IPS-20b (cell line): ENCODE results near the gene ESPN.
"Not testable (repeated sequence)": the region's sequence is repeated elsewhere in the genome, so short reads cannot be mapped to it uniquely, and the experiment has no call there.

ENCODE experiments used
- H3K27ac ChIP-seq: one replicate; pipeline ENCODE4 v1.5.1; 2013; ENCODE audit warnings: low read length
- H3K27me3 ChIP-seq: 2 replicates; pipeline ENCODE4 v1.6.1; 2013; ENCODE audit warnings: mild to moderate bottlenecking, low read length, inconsistent platforms; ENCODE audit not compliant: insufficient read depth
- H3K36me3 ChIP-seq: 2 replicates; pipeline ENCODE4 v1.6.1; 2013; ENCODE audit warnings: low read depth, mild to moderate bottlenecking, inconsistent platforms, low read length, moderate library complexity; ENCODE audit not compliant: insufficient read depth
- H3K4me1 ChIP-seq: 2 replicates; pipeline ENCODE4 v1.6.1; 2013; ENCODE audit warnings: mild to moderate bottlenecking, control low read depth, inconsistent platforms, low read length, moderate library complexity; ENCODE audit not compliant: insufficient read depth
- H3K4me3 ChIP-seq: 2 replicates; pipeline ENCODE4 v1.5.1; 2013; ENCODE audit warnings: mild to moderate bottlenecking, low read length, inconsistent platforms
- H3K9ac ChIP-seq: 2 replicates; pipeline ENCODE4 v1.6.1; 2013; ENCODE audit warnings: low read depth, mild to moderate bottlenecking, inconsistent platforms, low read length, moderate library complexity
- H3K9me3 ChIP-seq: 2 replicates; pipeline ENCODE4 v1.6.1; 2013; ENCODE audit warnings: mild to moderate bottlenecking, low read depth, low read length, inconsistent platforms; ENCODE audit not compliant: insufficient read depth

Gene ESPN

DNA sequence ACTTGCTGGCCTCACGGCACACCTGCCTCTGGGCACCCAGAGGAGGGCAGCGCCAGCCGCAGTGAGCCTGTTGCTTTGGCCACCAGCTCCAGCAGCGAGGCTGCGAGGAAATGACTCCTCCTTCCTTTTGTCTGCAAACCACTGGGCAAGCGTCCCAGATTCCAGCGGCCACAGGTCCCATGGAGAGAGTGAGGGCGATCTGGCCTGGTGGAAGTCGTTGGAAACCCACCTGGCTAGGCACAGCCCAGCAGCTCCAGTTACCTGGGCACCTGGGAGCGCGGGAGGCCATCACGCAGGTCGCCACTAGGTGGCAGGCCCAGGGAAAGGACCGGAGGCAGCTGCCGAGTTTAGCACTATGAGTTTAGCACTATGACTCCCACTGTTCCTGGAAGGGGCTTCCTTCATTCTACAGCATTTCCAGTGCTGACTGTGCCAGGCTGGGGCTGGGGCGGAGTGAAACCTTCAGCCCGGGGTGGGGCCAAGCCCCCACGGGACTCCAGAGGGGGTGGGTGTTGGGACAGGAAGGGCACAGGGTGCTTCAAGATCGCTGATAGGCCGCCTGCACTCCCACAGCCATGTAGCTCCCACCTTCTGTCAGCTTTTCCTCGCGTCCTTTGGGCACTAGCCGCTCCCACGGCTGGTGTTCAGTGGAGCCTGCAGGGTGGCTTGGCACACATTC lies 1.1 kb upstream of the ESPN start:
- no peaks in the 10 kb centered on the region for H3K9me3 ChIP-seq
- no peak overlapping the region for H3K27ac ChIP-seq
- no peak overlapping the region for H3K9ac ChIP-seq
- H3K27me3 ChIP-seq = peaks cover 96% of the 10 kb centered on the region
- no peaks in the 10 kb centered on the region for H3K36me3 ChIP-seq
- peak overlapping the region; percentile 24; the same call in 1 of the 2 replicates for H3K4me3 ChIP-seq
- H3K4me1 ChIP-seq = no peaks in the 10 kb centered on the region

DNA sequence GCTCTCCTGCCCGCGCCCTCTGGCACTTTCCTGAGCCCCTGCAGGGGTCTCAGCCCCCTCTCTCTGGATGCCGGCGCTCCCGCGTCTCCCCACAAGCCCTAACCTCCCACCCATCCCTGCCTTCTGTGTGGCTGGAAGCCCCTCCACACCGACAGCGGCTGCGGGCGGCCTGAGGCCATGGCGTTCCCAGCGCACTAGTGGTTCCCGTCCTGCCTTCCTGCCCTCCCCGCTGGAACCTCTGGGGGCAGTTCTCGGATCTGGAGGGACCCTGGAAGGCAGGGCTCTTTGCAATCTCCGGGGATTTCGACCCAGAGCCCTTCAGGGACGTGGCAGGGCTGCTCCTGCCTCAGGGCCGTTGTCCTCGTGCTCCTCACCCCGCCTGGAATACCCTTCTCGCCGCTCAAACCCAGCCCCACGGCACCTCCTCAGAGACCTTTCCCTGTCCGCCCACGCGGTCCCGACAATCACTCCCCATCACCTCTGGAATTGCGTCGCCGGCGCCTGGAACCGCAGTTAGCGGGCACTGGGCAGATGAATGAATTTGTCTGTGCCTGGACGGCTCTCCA lies 493 bp upstream of the ESPN start:
- no peaks in the 10 kb centered on the region for H3K4me1 ChIP-seq
- peaks cover 90% of the 10 kb centered on the region for H3K27me3 ChIP-seq
- H3K4me3 ChIP-seq = peak overlapping the region; percentile 24; the same call in 1 of the 2 replicates
- H3K27ac ChIP-seq = no peak overlapping the region
- no peaks in the 10 kb centered on the region for H3K36me3 ChIP-seq
- H3K9me3 ChIP-seq = no peaks in the 10 kb centered on the region
- H3K9ac ChIP-seq = no peak overlapping the region

DNA sequence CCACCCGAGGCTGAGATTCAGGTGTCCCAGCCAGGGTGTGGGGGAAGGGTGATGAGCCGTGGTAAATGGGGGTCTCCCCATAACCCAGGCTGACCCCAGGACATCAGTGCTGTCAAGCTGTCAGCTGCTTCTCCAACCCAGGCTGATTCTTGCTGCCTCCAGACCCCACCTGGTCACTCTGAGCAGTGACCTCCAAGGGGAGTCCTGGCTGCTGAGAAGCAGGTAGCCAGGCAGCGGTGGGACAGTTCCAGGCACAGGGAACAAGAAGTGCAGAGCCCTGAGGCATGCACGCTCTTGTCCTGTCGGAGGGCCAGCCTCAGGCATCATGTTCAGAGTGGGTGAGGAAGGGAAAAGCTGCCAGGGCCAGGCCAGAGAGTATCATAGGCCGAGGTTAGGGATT lies 1.1 kb downstream of the ESPN start:
- Histone ChIP-seq H3K4me1 (peaks cover 4% of the 10 kb centered on the region; the same call in 1 of the 2 replicates), H3K27me3 (peaks cover 83% of the 10 kb centered on the region), H3K9ac (no peak overlapping the region), H3K27ac (no peak overlapping the region), H3K36me3 (no peaks in the 10 kb centered on the region), H3K9me3 (no peaks in the 10 kb centered on the region), H3K4me3 (no peak overlapping the region)

DNA sequence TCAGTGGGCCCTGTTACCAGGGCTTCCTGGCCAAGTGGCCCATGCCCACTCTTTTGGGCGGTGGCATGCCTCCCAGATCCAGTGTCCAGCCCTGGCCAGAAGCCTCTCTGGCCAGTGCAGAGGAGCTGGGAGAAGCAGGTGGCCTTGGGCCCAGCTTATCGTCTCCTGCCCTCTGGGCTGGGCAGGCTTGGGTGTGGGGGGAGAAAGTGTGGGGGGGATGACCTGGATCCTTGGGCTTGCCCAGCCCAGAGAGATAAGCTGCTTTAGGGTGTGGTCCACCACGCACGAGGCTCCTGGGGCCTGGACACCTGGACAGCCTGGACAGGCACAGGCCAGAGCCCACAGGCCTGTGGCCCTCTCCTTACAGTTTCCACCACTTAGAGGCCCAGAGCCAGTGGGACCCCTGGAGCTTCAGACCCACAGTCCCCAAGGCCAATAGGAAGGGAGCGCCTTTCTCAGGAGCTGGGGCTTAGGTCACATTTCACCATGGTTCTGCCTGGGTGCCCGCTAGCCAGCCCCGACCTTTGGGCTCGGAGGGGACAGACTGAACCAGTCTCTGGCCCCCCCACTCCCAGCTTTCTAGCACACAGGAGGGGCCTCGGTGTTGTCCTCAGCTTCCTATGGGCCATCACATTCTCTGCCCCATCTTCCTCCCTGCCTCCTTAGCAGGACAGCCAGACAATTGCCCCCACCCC lies 1.8 kb downstream of the ESPN start:
- H3K27ac ChIP-seq = no peak overlapping the region
- H3K9ac ChIP-seq = no peak overlapping the region
- no peaks in the 10 kb centered on the region for H3K9me3 ChIP-seq
- no peak overlapping the region for H3K4me3 ChIP-seq
- H3K4me1 ChIP-seq = peaks cover 4% of the 10 kb centered on the region; the same call in 1 of the 2 replicates
- peaks cover 81% of the 10 kb centered on the region for H3K27me3 ChIP-seq
- H3K36me3 ChIP-seq = no peaks in the 10 kb centered on the region

DNA sequence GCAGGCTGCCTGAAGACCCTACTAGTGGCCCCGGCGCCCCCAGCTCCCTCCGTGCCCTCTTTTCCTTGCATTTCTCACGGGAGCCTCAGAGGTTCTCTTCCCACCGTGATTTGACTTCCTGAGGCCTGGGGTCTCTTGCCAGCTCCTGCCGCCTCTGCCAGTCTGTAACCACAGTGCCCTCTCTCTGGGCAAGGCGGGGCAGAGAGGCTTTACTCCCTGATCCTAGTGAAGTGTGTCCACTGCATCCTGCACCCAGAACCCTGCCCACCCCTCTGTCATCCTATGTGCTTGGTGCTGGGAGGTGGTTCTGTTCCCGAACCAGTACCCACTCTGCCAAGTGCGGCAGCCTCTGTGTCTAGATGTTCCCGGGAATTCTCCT lies 2.4 kb downstream of the ESPN start:
- no peak overlapping the region for H3K4me3 ChIP-seq
- H3K4me1 ChIP-seq = peaks cover 4% of the 10 kb centered on the region; the same call in 1 of the 2 replicates
- no peaks in the 10 kb centered on the region for H3K9me3 ChIP-seq
- peaks cover 75% of the 10 kb centered on the region for H3K27me3 ChIP-seq
- H3K27ac ChIP-seq = no peak overlapping the region
- no peaks in the 10 kb centered on the region for H3K36me3 ChIP-seq
- no peak overlapping the region for H3K9ac ChIP-seq

DNA sequence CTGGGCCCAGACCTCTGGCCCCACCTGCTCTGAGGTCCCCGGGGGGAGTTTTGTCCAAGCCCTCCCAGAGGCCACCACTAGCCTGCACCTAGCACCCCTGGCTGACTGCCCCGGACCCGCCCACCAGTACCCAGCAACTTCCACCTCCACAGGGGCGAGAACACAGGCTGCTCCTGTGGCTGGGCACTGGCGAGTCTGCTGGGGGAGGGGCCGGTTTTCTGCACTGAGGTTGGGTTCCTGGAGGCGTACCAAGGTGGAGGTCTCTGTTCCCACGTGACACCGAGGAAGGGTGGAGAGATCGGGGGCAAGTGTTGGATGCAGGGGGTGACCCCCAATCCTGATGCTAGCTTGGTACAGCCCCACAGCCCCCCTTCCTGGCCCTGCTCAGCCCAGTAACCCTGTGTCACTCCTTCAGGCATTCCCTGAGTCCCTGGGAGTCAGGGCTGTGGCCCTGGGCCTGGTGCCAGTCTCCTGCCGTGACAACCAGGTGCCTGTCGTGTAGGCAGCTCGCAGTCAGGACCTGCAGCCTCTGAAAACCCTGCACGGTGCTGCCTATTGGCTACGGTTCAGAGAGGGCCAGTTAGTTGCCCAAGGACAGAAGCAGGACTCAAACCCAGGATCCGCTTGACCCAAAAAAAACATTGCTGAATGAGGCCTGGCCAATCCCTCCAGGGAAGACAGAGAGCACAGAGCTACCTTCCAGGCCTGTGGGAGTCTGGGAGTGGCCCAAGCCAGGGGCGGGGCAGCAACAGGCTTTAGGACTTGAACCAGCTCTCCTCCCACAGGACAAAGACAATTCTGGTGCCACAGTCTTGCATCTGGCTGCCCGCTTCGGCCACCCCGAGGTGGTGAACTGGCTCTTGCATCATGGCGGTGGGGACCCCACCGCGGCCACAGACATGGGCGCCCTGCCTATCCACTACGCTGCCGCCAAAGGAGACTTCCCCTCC lies 3.1 kb downstream of the ESPN start:
- no peak overlapping the region for H3K9ac ChIP-seq
- no peaks in the 10 kb centered on the region for H3K9me3 ChIP-seq
- H3K4me1 ChIP-seq = peaks cover 4% of the 10 kb centered on the region; the same call in 1 of the 2 replicates
- no peaks in the 10 kb centered on the region for H3K36me3 ChIP-seq
- peaks cover 68% of the 10 kb centered on the region for H3K27me3 ChIP-seq
- no peak overlapping the region for H3K27ac ChIP-seq
- no peak overlapping the region for H3K4me3 ChIP-seq

DNA sequence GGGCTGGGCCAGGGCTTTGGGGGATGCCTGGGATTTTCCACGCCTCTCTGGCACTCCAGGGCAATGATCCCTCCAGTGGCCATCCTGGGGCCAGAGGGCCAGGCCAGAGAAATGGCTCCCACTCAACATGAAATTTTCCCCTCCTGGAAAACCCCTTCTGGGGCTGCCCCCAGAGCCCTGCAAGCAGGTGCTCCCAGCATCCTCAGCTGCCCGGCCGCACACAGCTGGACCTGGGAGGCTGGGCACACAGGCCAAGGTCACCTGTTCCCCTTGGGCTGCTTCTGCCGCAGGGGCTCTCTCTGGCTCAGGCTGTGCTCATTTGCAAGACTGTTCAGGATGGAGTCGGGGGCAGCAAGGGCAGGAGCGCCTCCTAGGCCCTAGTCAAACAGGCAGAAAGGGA lies 3.9 kb downstream of the ESPN start:
- not testable (repeated sequence) for H3K4me3 ChIP-seq, H3K9ac ChIP-seq, H3K9me3 ChIP-seq, H3K36me3 ChIP-seq, H3K4me1 ChIP-seq, H3K27ac ChIP-seq
- peaks cover 60% of the 10 kb centered on the region for H3K27me3 ChIP-seq

DNA sequence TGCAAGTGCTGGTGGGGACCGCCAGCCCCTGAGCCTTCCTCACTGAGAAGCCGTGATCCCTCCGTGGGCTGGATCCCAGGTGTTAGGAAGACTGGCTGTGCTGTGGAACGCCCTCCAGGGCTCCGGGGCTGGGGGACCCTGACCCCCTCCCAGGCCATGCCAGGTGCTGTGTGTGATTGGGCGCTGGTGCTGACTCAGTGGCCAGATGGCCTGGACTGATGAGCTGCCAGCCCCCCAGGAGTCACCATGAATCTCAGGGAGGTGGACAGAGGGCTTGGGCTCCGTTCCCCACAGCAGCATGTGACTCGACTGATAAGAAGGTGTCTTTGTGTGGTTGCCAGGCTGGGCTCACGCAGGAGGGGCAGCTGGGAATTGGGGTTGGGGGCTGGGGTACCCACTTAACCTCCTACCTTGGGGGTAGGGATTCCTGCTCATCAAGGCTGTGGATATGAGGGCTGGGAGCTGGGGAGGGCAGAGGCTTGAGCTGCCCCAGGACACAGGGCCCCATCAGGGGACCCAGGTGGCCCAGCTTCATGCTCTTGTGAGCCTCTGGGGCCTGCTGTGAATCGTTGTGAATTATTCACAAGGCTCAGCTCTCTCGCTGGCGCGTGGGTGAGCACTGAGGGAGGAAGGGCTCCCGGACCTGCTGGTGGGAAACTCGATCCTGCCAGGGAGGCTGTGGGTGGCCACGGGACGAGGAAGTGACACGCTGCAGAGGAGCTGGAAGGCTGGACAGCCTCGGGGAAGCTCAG lies 5.3 kb downstream of the ESPN start:
- not testable (repeated sequence) for H3K27ac ChIP-seq, H3K36me3 ChIP-seq, H3K9me3 ChIP-seq, H3K4me1 ChIP-seq, H3K9ac ChIP-seq, H3K4me3 ChIP-seq
- H3K27me3 ChIP-seq = peaks cover 47% of the 10 kb centered on the region

DNA sequence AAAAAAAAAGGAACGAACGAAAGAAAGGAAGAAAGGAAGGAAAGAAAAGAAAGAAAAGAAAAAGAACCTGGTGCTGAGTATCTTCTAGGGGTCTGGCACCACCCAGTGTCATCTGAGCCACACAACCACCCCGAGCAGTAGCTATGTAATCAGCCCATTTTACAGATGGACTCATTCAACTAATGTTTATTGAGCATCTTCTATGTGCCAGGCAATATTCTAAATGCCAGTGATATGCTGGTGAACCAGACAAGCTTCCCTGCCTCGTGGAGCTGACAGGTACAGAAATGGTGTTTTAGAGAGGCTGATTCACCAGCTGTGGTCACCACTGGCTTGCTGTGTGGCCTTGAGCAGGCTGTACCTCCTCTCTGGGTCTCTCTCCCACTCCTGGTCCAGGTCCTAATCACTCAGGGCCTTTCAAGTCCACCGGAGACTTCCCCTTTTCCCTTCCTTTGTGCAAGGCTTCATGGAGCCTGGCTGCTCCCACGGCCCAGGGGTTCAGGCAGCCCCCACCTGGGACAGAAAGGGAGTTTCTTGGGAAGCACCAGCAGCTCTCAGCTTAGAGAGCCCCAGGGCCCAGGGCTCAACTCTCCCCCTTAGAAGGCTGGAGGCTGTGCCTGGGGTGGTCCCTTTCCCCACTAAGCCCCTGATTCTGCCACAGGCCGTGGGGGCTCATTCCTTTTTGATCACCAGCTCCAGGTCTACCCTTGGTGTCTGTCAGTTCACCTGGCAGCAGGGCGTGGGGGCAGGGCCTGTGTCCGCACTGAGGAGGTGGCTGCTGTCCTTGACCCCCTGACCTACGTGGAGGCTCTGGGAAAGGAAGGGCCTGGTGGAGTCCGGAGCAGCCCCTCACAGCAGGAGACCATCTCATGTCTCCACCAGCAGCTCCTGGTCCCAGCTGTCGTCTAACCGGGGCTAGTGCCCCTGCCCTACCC lies 7.3 kb downstream of the ESPN start:
- not testable (repeated sequence) for H3K9me3 ChIP-seq, H3K9ac ChIP-seq, H3K36me3 ChIP-seq, H3K27ac ChIP-seq, H3K4me1 ChIP-seq, H3K4me3 ChIP-seq
- H3K27me3 ChIP-seq = peaks cover 26% of the 10 kb centered on the region

DNA sequence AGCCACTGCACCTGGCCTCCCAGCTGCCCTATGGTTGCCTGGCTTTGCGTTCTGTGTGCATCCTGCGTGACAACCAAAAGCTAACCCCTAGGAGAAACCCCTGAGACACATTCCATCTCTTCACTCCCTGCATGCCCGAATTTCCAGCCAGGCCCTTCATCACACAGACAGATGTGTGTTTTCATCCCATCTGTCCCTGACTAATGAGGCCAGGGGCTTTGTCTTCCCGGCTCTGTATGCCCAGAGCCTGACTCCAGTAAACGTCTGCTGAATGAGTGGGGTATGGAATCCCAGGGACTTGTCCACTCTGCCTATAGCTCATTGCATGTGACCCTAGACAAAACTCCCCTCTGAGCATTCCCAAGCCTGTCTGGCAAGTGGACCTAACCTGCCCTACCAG lies 9.6 kb downstream of the ESPN start:
- H3K4me3 ChIP-seq = no peak overlapping the region
- peaks cover 23% of the 10 kb centered on the region for H3K27me3 ChIP-seq
- H3K9me3 ChIP-seq = no peaks in the 10 kb centered on the region
- H3K9ac ChIP-seq = no peak overlapping the region
- no peak overlapping the region for H3K27ac ChIP-seq
- no peaks in the 10 kb centered on the region for H3K36me3 ChIP-seq
- H3K4me1 ChIP-seq = peaks cover 4% of the 10 kb centered on the region; the same call in 1 of the 2 replicates
